DMS153 treated with DMSO at 0.1 percent for 48 hours (cell line): Measurements from ENCODE around the gene GLB1L2.

Experiments used
- DNase-seq: peaks from one replicate; lab custom pipeline; 2025; ENCODE audit not compliant: unreplicated experiment; lab: John Stamatoyannopoulos, UW

Gene GLB1L2

DNA sequence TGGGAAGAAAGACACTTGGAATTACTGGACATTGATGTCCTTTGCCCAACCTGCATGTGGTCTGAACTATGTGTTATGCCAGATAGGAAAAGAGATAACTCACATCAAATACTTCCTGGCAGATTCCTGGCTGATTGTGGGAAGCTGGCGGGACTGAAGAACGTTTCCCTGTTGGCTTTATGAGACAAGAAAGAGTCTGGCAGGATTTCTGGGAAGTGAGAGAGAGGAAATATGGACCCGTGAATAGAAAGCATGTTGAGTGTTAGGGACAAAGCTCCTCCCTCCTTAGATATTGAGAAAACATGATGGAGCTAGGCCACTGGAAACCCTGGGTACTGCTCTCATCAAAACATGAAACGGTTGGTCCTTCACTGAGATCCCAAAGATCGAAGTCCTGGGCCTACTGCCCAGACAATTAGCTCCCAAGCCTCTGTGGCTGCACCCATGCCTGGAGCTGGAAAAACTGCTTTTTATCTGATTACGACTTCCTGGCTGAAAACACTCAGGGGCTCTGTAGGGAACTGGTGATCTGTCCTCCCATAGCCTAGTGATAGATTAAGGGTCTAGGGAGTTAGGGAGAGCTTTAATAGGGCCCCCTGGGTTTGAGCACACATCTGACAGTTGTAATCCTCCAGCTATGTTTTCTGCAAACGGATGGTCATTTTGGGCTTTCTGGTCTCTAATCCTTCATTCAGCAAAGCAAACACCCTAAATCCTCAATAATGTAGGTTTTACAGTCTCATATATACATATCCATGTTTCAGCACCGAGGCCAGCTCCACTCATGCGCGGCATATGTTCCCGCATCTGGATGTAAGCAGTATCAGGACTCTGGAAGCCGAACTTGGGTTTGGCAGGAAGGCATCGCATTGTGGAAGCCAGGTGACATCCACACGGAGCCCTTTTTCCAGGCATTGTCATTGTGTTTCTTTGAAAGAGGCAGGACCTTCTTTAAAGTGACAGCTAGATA, 86.4 kb downstream of the GLB1L2 start:
- DNase-seq: no peak

DNA sequence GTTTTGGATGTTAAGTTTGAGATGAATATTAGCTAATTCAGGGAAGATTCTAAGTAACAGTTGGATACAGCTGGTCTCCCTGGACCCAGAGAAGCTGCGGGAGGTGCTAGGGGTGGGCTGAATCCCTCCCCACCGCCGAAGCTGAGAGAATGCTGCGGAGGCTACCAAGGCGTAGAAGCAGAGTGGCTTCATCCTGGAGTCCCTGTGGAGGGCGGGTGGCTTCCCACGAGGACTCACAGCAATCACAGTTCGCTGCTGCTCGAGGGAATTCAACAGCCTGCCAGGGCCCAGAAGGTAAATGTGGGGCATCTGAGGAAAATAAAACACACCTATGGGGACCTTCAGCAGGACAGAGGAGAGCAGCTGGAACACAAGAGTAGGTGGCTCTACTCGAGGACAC, 91.3 kb downstream of the GLB1L2 start:
- no peak for DNase-seq

DNA sequence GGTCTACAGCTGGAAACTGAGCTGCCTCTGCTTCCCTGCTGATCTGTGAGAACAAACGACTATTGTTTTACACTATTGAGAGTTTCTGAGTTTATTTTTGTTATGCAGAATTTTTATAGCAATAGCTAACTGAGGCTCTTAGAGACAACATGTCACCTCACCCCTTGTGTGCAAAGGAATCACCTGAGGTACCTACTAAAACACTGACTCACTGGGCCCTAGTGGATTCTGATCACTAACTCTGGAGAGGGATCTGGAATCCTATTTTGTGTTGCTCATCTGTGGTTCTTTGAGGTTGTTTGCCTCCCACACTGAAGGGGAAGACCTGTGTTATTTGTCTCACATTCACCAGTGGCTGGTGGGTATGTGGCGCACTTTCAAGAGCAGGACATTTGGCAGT, 93.6 kb downstream of the GLB1L2 start:
- DNase-seq: no peak
